K562 (cell line): ENCODE data around the gene ATIC. TPM values are rescaled to one million over a fixed set of nuclear protein-coding genes. Genes with fewer than 3 reads are reported as not detected.

Source experiments
- ARID1B ChIP-seq: fragments of 450-650 bp; IDR thresholded peaks from 2 replicates; pipeline ENCODE4 v1.6.1; 2016; ENCODE audit warnings: antibody characterized with exemption, mild to moderate bottlenecking, inconsistent platforms
- BHLHE40 ChIP-seq: IDR thresholded peaks from 2 replicates; pipeline ENCODE4 v1.6.1; 2011; ENCODE audit warnings: low read length, improper control_type of control experiment
- CBFA2T2 ChIP-seq: fragments of 450-650 bp; conservative IDR thresholded peaks from 2 replicates; pipeline ENCODE4 v1.6.1; 2017; ENCODE audit warnings: mild to moderate bottlenecking
- DACH1 ChIP-seq: fragments of 450-650 bp; IDR thresholded peaks from 2 replicates; pipeline ENCODE4 v1.6.1; 2018; ENCODE audit not compliant: partially characterized antibody
- EP400 ChIP-seq: fragments of 450-650 bp; IDR thresholded peaks from 2 replicates; pipeline ENCODE4 v1.6.1; 2017; ENCODE audit warnings: antibody characterized with exemption, mild to moderate bottlenecking, moderate library complexity
- FOXP1 ChIP-seq: sonication (generic); formaldehyde crosslinking; IDR thresholded peaks from 2 replicates; pipeline ENCODE4 v1.8.0; 2022; ENCODE audit warnings: mild to moderate bottlenecking, missing genetic modification reagents
- GATA2 ChIP-seq: sonication (generic); formaldehyde crosslinking; IDR thresholded peaks from 2 replicates; pipeline ENCODE4 v1.4.0; 2020; ENCODE audit warnings: mild to moderate bottlenecking, missing genetic modification reagents
- GTF2F1 ChIP-seq: IDR thresholded peaks from 2 replicates; pipeline ENCODE4 v1.6.1; 2011; ENCODE audit warnings: low read depth, low read length, improper control_type of control experiment
- HDAC3 ChIP-seq: fragments of 450-650 bp; IDR thresholded peaks from 2 replicates; pipeline ENCODE4 v1.6.1; 2018; ENCODE audit warnings: borderline replicate concordance, mild to moderate bottlenecking, moderate library complexity; ENCODE audit not compliant: partially characterized antibody
- POLR2A ChIP-seq: fragments of 450-650 bp; conservative IDR thresholded peaks from 2 replicates; pipeline ENCODE4 v1.6.1; 2016
- POU5F1 ChIP-seq: fragments of 150-350 bp; IDR thresholded peaks from 2 replicates; pipeline ENCODE4 v1.6.1; 2014; ENCODE audit warnings: borderline replicate concordance, low read length, low read depth, mild to moderate bottlenecking; ENCODE audit not compliant: partially characterized antibody
- RNF2 ChIP-seq: sonication (generic); IDR thresholded peaks from 2 replicates; pipeline ENCODE4 v1.6.1; 2016
- ZNF184 ChIP-seq: sonication (generic); formaldehyde crosslinking; IDR thresholded peaks from 2 replicates; pipeline ENCODE4 v1.5.0; 2020; ENCODE audit warnings: missing genetic modification reagents
- polyA plus RNA-seq, 8 experiments: library from polyadenylated mRNA; depleted of rRNA in 4 of 8; stranded (reverse) in 5 of 8; unstranded in 3 of 8; fragments of >200 nt; fragmentation: Nextera tagmentation in 2 of 8; fragmentation: Illumina TruSeq in 1 of 8; extraction: Ambion mirVana in 2 of 8; extraction: Trizol in 1 of 8; gene quantifications; 2 replicates each; pipeline versions ENCODE4 v1.2.1 to v1.2.3, GENCODE V29; 2011 to 2014; ENCODE audit warnings: inconsistent platforms in 1 of 8, missing spikeins in 1 of 8
- total RNA-seq, 7 experiments: library from RNA; depleted of rRNA in 6 of 7; stranded (reverse); fragments of >200 nt in 6 of 7; fragmentation: Illumina TruSeq in 2 of 7; extraction: Trizol in 2 of 7; gene quantifications; 2 replicates each; pipeline versions ENCODE4 v1.2.1 to v1.2.3, GENCODE V29; 2011 to 2021; ENCODE audit warnings: low replicate concordance in 1 of 7
- TF ChIP-seq, protein P1 (sequence below), 2 experiments: fragments of 450-650 bp; IDR thresholded peaks; 2 replicates each; pipeline ENCODE4 v1.6.1; 2018; ENCODE audit warnings: mild to moderate bottlenecking in 2 of 2, low read depth in 1 of 2; ENCODE audit not compliant: partially characterized antibody in 2 of 2
- TF ChIP-seq, protein P2 (sequence below): fragments of 250-450 bp; sonication (Bioruptor Pico); IDR thresholded peaks from 2 replicates; pipeline ENCODE4 v1.5.0; 2020; ENCODE audit warnings: mild to moderate bottlenecking, borderline replicate concordance
- TF ChIP-seq, protein P3 (sequence below): fragments of 450-650 bp; conservative IDR thresholded peaks from 2 replicates; pipeline ENCODE4 v1.6.1; 2016; ENCODE audit warnings: missing genetic modification characterization, low read depth, mild to moderate bottlenecking, missing compliant biosample characterization, moderate library complexity
- TF ChIP-seq, protein P4 (sequence below): sonication (generic); formaldehyde crosslinking; IDR thresholded peaks from 2 replicates; pipeline ENCODE4 v1.8.0; 2022; ENCODE audit warnings: mild to moderate bottlenecking, missing genetic modification reagents

ATIC gene
- total and polyA plus RNA-seq, 9 of the 15 experiments (the other 6 are each of a cell fraction or from before 2014, with no cell fraction given), result 45.6 to 480 (median 212) TPM

DNA sequence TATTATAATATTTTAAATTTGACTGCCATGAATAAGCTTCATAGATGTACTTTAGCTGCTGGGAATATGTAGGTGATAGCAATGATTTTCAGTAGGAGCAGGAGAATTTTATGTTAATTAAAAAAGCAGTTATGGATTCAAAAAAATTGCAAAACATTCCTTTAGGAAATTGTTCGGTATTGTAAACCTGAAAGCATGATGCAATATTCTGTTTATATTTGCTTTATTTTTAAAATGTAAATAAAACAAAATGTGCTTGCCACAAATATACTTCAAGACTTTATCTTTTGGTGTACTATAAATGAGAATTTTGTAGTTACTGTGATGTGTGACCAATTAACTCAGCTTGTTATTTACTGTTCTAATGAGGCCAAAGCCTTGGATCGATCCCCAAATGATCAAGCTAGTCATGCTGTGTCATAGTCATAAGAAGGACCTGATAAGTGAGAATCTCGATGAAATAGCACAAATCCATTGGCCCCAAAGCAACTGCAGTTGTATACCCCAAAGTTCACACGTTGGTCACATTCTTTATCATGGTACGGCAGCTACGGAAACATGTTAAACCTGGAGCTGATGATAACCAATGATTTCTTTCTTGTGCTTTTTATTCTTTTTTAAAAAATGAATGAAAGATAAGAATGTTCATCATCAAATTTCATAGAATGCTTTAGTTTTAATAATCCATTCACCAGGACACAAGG is 23.6 kb upstream of the ATIC start (continued):
- TF ChIP-seq, protein P1, sequence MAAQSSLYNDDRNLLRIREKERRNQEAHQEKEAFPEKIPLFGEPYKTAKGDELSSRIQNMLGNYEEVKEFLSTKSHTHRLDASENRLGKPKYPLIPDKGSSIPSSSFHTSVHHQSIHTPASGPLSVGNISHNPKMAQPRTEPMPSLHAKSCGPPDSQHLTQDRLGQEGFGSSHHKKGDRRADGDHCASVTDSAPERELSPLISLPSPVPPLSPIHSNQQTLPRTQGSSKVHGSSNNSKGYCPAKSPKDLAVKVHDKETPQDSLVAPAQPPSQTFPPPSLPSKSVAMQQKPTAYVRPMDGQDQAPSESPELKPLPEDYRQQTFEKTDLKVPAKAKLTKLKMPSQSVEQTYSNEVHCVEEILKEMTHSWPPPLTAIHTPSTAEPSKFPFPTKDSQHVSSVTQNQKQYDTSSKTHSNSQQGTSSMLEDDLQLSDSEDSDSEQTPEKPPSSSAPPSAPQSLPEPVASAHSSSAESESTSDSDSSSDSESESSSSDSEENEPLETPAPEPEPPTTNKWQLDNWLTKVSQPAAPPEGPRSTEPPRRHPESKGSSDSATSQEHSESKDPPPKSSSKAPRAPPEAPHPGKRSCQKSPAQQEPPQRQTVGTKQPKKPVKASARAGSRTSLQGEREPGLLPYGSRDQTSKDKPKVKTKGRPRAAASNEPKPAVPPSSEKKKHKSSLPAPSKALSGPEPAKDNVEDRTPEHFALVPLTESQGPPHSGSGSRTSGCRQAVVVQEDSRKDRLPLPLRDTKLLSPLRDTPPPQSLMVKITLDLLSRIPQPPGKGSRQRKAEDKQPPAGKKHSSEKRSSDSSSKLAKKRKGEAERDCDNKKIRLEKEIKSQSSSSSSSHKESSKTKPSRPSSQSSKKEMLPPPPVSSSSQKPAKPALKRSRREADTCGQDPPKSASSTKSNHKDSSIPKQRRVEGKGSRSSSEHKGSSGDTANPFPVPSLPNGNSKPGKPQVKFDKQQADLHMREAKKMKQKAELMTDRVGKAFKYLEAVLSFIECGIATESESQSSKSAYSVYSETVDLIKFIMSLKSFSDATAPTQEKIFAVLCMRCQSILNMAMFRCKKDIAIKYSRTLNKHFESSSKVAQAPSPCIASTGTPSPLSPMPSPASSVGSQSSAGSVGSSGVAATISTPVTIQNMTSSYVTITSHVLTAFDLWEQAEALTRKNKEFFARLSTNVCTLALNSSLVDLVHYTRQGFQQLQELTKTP (IDR thresholded peaks at IDR 0.05; ENCODE audit: low read depth in 1 of 2, partially characterized antibody in 2 of 2), result peak in 1 of 2 experiments; percentile 24
- TF ChIP-seq ARID1B (peak; percentile 95), POLR2A (no peak), CBFA2T2 (peak; percentile 89), RNF2 (peak; percentile 78; the same call in 1 of the 2 replicates), EP400 (peak; percentile 59), GATA2 (CRISPR knock-in tag) (peak; percentile 18; the same call in 1 of the 2 replicates), POU5F1 (no peak), FOXP1 (CRISPR knock-in tag) (no peak), ZNF184 (CRISPR knock-in tag) (no peak), GTF2F1 (no peak), HDAC3 (peak; percentile 55), DACH1 (peak; percentile 21), BHLHE40 (no peak)
- TF ChIP-seq, protein P2, sequence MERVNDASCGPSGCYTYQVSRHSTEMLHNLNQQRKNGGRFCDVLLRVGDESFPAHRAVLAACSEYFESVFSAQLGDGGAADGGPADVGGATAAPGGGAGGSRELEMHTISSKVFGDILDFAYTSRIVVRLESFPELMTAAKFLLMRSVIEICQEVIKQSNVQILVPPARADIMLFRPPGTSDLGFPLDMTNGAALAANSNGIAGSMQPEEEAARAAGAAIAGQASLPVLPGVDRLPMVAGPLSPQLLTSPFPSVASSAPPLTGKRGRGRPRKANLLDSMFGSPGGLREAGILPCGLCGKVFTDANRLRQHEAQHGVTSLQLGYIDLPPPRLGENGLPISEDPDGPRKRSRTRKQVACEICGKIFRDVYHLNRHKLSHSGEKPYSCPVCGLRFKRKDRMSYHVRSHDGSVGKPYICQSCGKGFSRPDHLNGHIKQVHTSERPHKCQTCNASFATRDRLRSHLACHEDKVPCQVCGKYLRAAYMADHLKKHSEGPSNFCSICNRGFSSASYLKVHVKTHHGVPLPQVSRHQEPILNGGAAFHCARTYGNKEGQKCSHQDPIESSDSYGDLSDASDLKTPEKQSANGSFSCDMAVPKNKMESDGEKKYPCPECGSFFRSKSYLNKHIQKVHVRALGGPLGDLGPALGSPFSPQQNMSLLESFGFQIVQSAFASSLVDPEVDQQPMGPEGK (CRISPR knock-in tag), result no peak
- TF ChIP-seq, protein P3, sequence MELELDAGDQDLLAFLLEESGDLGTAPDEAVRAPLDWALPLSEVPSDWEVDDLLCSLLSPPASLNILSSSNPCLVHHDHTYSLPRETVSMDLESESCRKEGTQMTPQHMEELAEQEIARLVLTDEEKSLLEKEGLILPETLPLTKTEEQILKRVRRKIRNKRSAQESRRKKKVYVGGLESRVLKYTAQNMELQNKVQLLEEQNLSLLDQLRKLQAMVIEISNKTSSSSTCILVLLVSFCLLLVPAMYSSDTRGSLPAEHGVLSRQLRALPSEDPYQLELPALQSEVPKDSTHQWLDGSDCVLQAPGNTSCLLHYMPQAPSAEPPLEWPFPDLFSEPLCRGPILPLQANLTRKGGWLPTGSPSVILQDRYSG (tag), result no peak
- TF ChIP-seq, protein P4, sequence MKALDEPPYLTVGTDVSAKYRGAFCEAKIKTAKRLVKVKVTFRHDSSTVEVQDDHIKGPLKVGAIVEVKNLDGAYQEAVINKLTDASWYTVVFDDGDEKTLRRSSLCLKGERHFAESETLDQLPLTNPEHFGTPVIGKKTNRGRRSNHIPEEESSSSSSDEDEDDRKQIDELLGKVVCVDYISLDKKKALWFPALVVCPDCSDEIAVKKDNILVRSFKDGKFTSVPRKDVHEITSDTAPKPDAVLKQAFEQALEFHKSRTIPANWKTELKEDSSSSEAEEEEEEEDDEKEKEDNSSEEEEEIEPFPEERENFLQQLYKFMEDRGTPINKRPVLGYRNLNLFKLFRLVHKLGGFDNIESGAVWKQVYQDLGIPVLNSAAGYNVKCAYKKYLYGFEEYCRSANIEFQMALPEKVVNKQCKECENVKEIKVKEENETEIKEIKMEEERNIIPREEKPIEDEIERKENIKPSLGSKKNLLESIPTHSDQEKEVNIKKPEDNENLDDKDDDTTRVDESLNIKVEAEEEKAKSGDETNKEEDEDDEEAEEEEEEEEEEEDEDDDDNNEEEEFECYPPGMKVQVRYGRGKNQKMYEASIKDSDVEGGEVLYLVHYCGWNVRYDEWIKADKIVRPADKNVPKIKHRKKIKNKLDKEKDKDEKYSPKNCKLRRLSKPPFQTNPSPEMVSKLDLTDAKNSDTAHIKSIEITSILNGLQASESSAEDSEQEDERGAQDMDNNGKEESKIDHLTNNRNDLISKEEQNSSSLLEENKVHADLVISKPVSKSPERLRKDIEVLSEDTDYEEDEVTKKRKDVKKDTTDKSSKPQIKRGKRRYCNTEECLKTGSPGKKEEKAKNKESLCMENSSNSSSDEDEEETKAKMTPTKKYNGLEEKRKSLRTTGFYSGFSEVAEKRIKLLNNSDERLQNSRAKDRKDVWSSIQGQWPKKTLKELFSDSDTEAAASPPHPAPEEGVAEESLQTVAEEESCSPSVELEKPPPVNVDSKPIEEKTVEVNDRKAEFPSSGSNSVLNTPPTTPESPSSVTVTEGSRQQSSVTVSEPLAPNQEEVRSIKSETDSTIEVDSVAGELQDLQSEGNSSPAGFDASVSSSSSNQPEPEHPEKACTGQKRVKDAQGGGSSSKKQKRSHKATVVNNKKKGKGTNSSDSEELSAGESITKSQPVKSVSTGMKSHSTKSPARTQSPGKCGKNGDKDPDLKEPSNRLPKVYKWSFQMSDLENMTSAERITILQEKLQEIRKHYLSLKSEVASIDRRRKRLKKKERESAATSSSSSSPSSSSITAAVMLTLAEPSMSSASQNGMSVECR (CRISPR knock-in tag), result no peak
